Adrenal gland (tissue), 12 donors: ENCODE data around the gene C1R. TPM values are rescaled to one million over a fixed set of nuclear protein-coding genes. Genes with fewer than 3 reads are reported as not detected.

ENCODE experiments used
- DNase-seq, 7 donors: peaks; one replicate each; pipeline ENCODE4 v3.0.0-alpha.2; 2019 to 2020
- H3K27ac ChIP-seq, 5 donors: fragments of 200-600 bp; sonication (generic) in 4 of 5; 1 replicate in 3 of 5; 2 replicates in 2 of 5; pipeline versions ENCODE4 v1.5.1 to v1.8.0; 2016 to 2020; ENCODE audit warnings: mild to moderate bottlenecking in 1 of 5
- H3K27me3 ChIP-seq: fragments of 200-600 bp; 2 replicates; pipeline ENCODE4 v1.8.0; 2021
- H3K36me3 ChIP-seq, 2 donors: fragments of 200-600 bp; replicated peaks in 1 of 2; 1 replicate in 1 of 2; 2 replicates in 1 of 2; pipeline versions ENCODE4 v1.5.1 to v1.8.0; 2018 to 2022
- H3K4me1 ChIP-seq, 2 donors: fragments of 200-600 bp; replicated peaks in 1 of 2; 1 replicate in 1 of 2; 2 replicates in 1 of 2; pipeline versions ENCODE4 v1.5.1 to v1.8.0; 2018 to 2021
- H3K4me3 ChIP-seq, 4 donors: fragments of 200-600 bp; sonication (generic) in 3 of 4; one replicate each; pipeline ENCODE4 v1.5.1; 2016 to 2018
- H3K9me3 ChIP-seq, 3 donors: fragments of 200-600 bp; sonication (generic) in 1 of 3; replicated peaks in 1 of 3; 1 replicate in 2 of 3; 2 replicates in 1 of 3; pipeline versions ENCODE4 v1.5.1 to v1.8.0; 2016 to 2021
- POLR2A ChIP-seq, 2 donors: fragments of 450-650 bp; IDR thresholded peaks; one replicate each; pipeline ENCODE4 v1.6.1; 2017; ENCODE audit warnings: antibody characterized with exemption in 2 of 2, mild to moderate bottlenecking in 2 of 2, moderate library complexity in 1 of 2
- WGBS, 4 donors: extraction: QIAGEN DNeasy Blood & Tissue Kit in 2 of 4; methylation state at CpG; one replicate each; pipeline versions ENCODE4 v1.1.5 to v1.1.7; 2013 to 2017; 5-methylcytosine and 5-hydroxymethylcytosine counted together
- intact Hi-C, 2 donors: fragments of 100-400 bp; cut with DNase I; formaldehyde crosslinking; loops; one replicate each; pipeline versions ENCODE4 v1.14.1 to v1.15.0; 2022 to 2023
- polyA plus RNA-seq, 3 donors: library from polyadenylated mRNA; stranded (reverse); fragments of 200-250 nt in 2 of 3; fragments of 350-450 nt in 1 of 3; fragmentation: Illumina TruSeq in 1 of 3; extraction: RNeasy Lipid Tissue Mini Kit (QIAGEN cat#74804) in 1 of 3; gene quantifications; one replicate each; pipeline ENCODE4 v1.2.3, GENCODE V29; 2013 to 2014
- total RNA-seq, 9 donors: library from RNA; depleted of rRNA in 4 of 9; stranded (reverse); fragments of >200 nt in 4 of 9; fragments of 120-200 nt in 1 of 9; fragmentation: NEBNext Ultra II Directional in 1 of 9; extraction: Animal tissue kit (Norgen Biotek cat#: 25700) in 1 of 9; gene quantifications; one replicate each; pipeline versions ENCODE4 v1.1.0 to v1.2.4, GENCODE V29; 2013 to 2023
- TF ChIP-seq, protein P1 (sequence below), 6 experiments: fragments of 450-650 bp in 4 of 6; fragments of 200-600 bp in 2 of 6; sonication (generic) in 1 of 6; IDR thresholded peaks; 1 replicate in 5 of 6; 2 replicates in 1 of 6; pipeline versions ENCODE4 v1.5.1 to v1.8.0; 2016 to 2021; ENCODE audit warnings: antibody characterized with exemption in 6 of 6, mild to moderate bottlenecking in 2 of 6, moderate library complexity in 1 of 6
- donor health status: healthy with polysubstance abuse.
- donor health status: Bipolar disorder and iron deficiency.
- donor health status: DM: yes; HTN: yes; CAD: no.
- donor health status: DM: no; HTN: no; CAD: no.
- donor health status: DM: no; HTN: no; CAD: no.
- donor health status: DM: yes; HTN: yes; CAD: no.

C1R gene
- total and polyA plus RNA-seq, 12 donors, result 10.3 to 1,160 (median 366) TPM

DNA sequence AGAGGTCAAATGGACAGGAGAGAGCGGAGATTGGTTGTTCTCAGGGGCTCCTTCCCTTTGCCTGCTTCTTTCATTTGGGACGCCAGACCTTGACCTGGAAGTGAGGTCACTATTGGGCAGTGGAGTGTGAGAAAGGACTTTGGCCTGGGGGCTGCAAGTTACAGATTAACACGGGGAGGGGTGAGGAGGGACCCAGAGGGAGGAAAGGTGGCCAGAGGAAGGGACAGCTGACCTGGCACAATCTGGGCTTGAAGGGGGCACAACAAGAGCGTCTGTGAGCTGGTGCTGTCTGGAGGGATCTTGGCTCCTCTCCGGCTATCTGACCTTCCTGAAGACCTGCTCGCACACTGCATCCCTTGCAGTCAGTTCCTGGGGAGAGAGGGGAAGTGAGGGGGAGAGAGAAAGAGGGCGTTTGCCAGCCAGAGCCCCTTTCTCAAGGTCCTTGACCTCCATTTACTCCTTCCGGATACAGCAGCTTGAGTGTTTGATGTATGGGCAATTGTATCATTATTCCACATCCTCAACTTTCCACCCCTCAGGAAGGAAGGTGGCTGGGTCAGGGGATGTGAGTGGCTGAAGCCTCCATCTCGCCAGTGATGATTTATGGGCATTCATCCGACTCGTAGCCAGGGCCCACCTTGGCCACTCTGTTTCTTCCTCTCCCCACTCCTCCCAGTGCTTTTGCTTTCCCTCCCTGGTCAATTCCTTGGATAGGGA lies 31.7 kb upstream of the C1R start:
- Histone ChIP-seq H3K36me3 (no peaks in the 10 kb centered on the region), H3K27me3 (no peaks in the 10 kb centered on the region), H3K9me3 (no peaks in the 10 kb centered on the region), H3K4me3 (no peak overlapping the region), H3K27ac (peak overlapping the region in 2 of 5 donors; percentile 63 to 67), H3K4me1 (peaks cover 8 to 34% of the 10 kb centered on the region in 2 donors)
- intact Hi-C loops, result no loop called here
- peak in 3 of 7 donors; percentile 29 to 39 (median 38) for DNase-seq
- TF ChIP-seq, protein P1, sequence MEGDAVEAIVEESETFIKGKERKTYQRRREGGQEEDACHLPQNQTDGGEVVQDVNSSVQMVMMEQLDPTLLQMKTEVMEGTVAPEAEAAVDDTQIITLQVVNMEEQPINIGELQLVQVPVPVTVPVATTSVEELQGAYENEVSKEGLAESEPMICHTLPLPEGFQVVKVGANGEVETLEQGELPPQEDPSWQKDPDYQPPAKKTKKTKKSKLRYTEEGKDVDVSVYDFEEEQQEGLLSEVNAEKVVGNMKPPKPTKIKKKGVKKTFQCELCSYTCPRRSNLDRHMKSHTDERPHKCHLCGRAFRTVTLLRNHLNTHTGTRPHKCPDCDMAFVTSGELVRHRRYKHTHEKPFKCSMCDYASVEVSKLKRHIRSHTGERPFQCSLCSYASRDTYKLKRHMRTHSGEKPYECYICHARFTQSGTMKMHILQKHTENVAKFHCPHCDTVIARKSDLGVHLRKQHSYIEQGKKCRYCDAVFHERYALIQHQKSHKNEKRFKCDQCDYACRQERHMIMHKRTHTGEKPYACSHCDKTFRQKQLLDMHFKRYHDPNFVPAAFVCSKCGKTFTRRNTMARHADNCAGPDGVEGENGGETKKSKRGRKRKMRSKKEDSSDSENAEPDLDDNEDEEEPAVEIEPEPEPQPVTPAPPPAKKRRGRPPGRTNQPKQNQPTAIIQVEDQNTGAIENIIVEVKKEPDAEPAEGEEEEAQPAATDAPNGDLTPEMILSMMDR (IDR thresholded peaks at IDR 0.05), result no peak
- no peak for TF ChIP-seq POLR2A (IDR thresholded peaks at IDR 0.05)
- 48 to 56% (median 50%) methylated on average over 11 of the region's 11 CpGs for WGBS, 4 donors

DNA sequence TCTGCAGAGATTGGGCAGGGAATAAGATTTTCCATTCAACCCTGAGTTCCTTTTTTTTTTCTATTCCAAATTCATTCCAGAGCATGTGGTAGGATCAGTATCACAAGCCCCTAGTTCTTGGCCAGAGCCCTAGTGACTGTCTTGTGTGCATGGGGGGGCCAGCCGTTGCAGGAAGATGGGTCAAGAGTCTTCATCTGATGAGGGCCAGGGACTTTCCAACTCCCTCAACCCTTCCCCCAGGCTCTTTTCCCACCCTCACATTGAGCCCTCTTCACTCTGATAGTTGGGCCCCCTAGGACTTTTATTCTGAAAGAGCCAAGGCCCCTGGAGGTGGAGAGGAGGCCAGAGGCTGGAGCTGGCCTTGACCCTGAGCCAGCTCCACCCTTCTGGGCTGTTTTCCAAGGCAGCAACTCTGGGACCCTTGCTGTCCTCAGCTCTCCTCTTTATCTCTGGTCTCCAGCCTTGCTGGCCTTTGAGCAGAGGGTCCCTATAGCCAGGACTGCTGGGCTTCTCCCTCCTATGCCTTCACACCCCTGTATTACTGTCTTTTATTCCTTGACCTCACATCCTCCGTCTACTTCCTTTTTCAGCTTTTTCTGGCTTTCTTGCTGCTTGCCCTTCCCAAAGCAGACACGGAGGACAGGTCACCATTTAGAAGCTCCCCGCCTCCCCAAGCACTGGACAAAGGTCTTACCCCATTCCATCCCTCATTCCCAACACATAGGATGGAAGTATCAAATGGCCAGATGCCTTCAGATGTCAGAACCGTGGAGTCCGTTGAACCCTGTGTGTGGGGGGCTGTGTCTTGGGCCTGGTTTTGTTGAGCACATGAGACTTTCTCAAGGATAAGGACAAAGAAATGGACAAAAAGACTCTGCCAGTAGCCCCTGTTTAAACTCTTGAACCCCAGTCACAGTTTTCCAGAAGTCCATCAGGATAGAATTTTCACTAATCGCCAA lies 30.8 kb upstream of the C1R start:
- Histone ChIP-seq H3K4me1 (peaks cover 7 to 26% of the 10 kb centered on the region in 2 donors), H3K36me3 (no peaks in the 10 kb centered on the region), H3K27me3 (no peaks in the 10 kb centered on the region), H3K9me3 (no peaks in the 10 kb centered on the region), H3K4me3 (no peak overlapping the region), H3K27ac (peak overlapping the region in 2 of 5 donors; percentile 63 to 67)
- DNase-seq, result no peak
- no peak for TF ChIP-seq POLR2A (IDR thresholded peaks at IDR 0.05)
- TF ChIP-seq, protein P1 (IDR thresholded peaks at IDR 0.05), result no peak
- intact Hi-C loops, result no loop called here
- 53 to 59% (median 56%) methylated on average over 7 of the region's 7 CpGs for WGBS, 4 donors

DNA sequence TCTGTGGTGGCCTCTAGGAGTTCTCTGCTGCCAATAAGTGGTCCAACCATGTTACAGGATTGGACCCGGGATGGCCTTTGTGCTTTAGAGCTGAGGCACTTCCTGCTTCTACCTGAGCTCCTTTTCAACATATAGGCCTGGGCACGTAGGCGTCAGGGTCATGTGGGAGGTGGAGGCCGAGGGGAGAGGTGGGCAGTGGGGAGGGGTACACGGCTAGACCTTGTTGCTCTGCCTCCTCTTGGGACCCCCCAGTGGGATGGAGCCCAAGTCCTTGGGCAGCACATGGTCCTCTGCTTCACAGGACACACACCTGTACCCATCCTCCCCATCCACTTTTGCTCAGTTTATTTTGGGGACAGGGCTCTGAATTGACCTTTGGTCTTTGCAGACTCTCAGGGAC lies 29.1 kb upstream of the C1R start:
- Histone ChIP-seq H3K27ac (no peak overlapping the region), H3K27me3 (no peaks in the 10 kb centered on the region), H3K36me3 (peaks cover 0 to 2% of the 10 kb centered on the region in 2 donors), H3K9me3 (no peaks in the 10 kb centered on the region), H3K4me1 (peaks cover 7 to 26% of the 10 kb centered on the region in 2 donors), H3K4me3 (no peak overlapping the region)
- no peak for TF ChIP-seq POLR2A (IDR thresholded peaks at IDR 0.05)
- TF ChIP-seq, protein P1 (IDR thresholded peaks at IDR 0.05), result no peak
- 75 to 95% (median 78%) methylated on average over 2 to 5 of the region's 5 CpGs for WGBS, 4 donors
- intact Hi-C loops, result no loop called here
- DNase-seq, result no peak

DNA sequence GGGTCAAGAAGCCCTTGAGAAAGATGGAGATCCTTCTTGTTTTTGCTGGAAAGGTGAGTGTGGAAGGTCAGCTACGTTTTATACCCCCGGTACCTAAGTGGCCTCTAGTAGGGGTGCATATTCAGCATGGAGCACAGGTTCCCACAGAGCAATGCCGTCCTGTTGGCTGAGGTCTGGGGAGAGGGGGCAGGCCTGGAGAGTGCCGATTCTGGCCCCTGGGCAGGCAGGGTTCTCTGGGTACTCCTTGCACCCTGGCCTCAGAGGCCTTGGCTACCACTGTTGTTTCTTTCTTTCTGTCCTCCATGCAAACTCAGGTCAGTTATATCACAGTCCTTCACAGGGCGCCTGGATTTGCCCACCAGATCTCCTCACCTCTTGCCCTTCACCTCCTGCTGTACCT lies 27.9 kb upstream of the C1R start:
- peaks cover 0 to 7% of the 10 kb centered on the region in 2 donors for H3K36me3 ChIP-seq
- intact Hi-C loops, result no loop called here
- TF ChIP-seq, protein P1 (IDR thresholded peaks at IDR 0.05), result no peak
- TF ChIP-seq POLR2A (IDR thresholded peaks at IDR 0.05), result no peak
- no peak for DNase-seq
- peaks cover 7 to 26% of the 10 kb centered on the region in 2 donors for H3K4me1 ChIP-seq
- WGBS, 4 donors, result 80 to 93% (median 87%) methylated on average over 3 to 5 of the region's 5 CpGs
- no peak overlapping the region for H3K4me3 ChIP-seq
- H3K27me3 ChIP-seq, result no peaks in the 10 kb centered on the region
- no peaks in the 10 kb centered on the region for H3K9me3 ChIP-seq
- H3K27ac ChIP-seq, result no peak overlapping the region
